Colonic mucosa (tissue), 4 donors: Measurements from ENCODE around the gene MBD2. TPM values are rescaled to one million over a fixed set of nuclear protein-coding genes. Genes with fewer than 3 reads are reported as not detected.

Experiments used
- DNase-seq: peaks from one replicate; pipeline ENCODE4 v3.0.0-alpha.2; 2020
- H3K27ac ChIP-seq: fragments of 200-600 bp; one replicate; pipeline ENCODE4 v1.8.0; 2021
- H3K27me3 ChIP-seq: fragments of 200-600 bp; one replicate; pipeline ENCODE4 v1.8.0; 2021
- H3K36me3 ChIP-seq: fragments of 200-600 bp; one replicate; pipeline ENCODE4 v1.8.0; 2021
- H3K4me1 ChIP-seq: fragments of 200-600 bp; one replicate; pipeline ENCODE4 v1.8.0; 2021; ENCODE audit warnings: mild to moderate bottlenecking
- H3K4me3 ChIP-seq: fragments of 200-600 bp; one replicate; pipeline ENCODE4 v1.8.0; 2021
- H3K9ac ChIP-seq, 2 donors: one replicate each; pipeline ENCODE4 v1.7.0; 2013; ENCODE audit warnings: control low read depth in 2 of 2, low read depth in 2 of 2, low read length in 2 of 2
- H3K9me3 ChIP-seq: fragments of 200-600 bp; one replicate; pipeline ENCODE4 v1.8.0; 2021
- intact Hi-C: fragments of 100-400 bp; cut with DNase I; formaldehyde crosslinking; loops from one replicate; pipeline ENCODE4 v1.14.1; 2022
- total RNA-seq, 2 donors: library from RNA; stranded (reverse); fragmentation: NEBNext Ultra II Directional in 1 of 2; extraction: Animal tissue kit (Norgen Biotek cat#: 25700) in 1 of 2; gene quantifications; one replicate each; pipeline ENCODE4 v1.2.1, GENCODE V29; 2021
- TF ChIP-seq, protein P1 (sequence below): fragments of 200-600 bp; IDR thresholded peaks from one replicate; pipeline ENCODE4 v1.8.0; 2022; ENCODE audit warnings: antibody characterized with exemption, mild to moderate bottlenecking
- donor health status: healthy.
- donor health status: DM: no; HTN: no; CAD: no.
- donor health status: DM: no; HTN: no; CAD: no.

Gene MBD2
- total RNA-seq, 2 donors from 2014 or later, result 110 to 138 TPM

DNA sequence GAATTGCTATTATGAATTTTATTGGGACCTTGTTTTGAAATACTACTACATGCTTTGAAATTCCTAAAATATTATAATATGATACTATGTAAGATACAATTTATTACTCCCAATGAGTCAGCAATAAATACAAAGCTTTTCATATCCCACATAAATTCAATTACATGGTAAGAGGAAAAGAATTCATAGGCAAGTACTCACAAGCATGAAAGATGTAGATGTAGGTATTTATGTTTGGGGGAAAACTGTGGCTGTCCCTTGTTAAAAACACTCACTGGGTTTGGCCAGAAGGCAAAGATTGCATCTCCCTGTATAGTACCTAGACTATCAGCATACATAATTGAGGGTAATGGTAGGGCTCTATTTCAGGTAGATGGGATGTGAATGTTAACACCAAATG lies 90.4 kb downstream of the MBD2 start:
- Histone ChIP-seq H3K4me1 (no peaks in the 10 kb centered on the region), H3K27ac (no peak overlapping the region), H3K27me3 (no peaks in the 10 kb centered on the region), H3K9ac (no peak overlapping the region), H3K9me3 (no peaks in the 10 kb centered on the region), H3K36me3 (no peaks in the 10 kb centered on the region), H3K4me3 (no peak overlapping the region)
- TF ChIP-seq, protein P1, sequence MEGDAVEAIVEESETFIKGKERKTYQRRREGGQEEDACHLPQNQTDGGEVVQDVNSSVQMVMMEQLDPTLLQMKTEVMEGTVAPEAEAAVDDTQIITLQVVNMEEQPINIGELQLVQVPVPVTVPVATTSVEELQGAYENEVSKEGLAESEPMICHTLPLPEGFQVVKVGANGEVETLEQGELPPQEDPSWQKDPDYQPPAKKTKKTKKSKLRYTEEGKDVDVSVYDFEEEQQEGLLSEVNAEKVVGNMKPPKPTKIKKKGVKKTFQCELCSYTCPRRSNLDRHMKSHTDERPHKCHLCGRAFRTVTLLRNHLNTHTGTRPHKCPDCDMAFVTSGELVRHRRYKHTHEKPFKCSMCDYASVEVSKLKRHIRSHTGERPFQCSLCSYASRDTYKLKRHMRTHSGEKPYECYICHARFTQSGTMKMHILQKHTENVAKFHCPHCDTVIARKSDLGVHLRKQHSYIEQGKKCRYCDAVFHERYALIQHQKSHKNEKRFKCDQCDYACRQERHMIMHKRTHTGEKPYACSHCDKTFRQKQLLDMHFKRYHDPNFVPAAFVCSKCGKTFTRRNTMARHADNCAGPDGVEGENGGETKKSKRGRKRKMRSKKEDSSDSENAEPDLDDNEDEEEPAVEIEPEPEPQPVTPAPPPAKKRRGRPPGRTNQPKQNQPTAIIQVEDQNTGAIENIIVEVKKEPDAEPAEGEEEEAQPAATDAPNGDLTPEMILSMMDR, result no peak
- DNase-seq, result no peak
- intact Hi-C loops, result no loop called here

DNA sequence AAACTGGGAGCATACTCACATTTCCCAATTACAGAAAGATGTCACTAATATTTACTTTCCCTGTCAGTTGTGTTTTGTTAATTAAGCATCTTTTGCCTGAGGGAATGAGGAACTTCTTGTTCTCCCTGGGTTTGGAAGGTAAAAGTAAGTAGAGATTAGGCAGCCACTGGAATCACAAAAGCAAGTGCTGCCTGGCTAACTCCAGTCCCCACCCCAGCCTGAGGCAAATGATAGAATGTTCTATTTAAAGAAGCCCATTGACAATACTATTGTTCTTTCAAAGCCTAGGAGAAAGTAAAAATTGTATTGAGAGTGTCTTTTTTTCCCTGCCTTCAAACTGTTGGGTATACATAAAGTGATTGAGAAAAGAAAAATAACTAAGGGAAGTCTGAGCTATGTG lies 93.8 kb downstream of the MBD2 start:
- intact Hi-C loops, result no loop called here
- DNase-seq, result no peak
- TF ChIP-seq, protein P1, result no peak
- Histone ChIP-seq H3K36me3 (no peaks in the 10 kb centered on the region), H3K4me3 (no peak overlapping the region), H3K9me3 (no peaks in the 10 kb centered on the region), H3K27me3 (no peaks in the 10 kb centered on the region), H3K9ac (no peak overlapping the region), H3K4me1 (no peaks in the 10 kb centered on the region), H3K27ac (no peak overlapping the region)

DNA sequence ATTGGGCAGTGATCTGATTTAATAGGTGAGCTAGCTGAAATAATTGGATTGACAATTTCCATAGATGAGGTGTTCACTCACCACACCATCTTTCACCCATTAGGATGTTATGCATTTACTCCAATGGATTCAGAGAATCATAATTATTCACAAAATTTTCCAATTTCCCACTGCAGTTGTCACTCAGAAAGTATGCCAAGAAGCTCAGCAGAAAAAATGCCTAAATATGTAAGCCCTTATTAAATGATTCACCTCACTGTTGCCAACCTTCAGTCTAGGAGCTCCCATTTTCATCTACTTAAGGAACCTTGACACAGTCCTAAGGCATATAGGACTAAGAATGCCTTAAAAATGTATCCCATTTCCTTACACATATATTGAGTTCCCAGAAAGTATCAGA lies 94.3 kb downstream of the MBD2 start:
- Histone ChIP-seq H3K4me1 (no peaks in the 10 kb centered on the region), H3K9ac (no peak overlapping the region), H3K27ac (no peak overlapping the region), H3K9me3 (no peaks in the 10 kb centered on the region), H3K4me3 (no peak overlapping the region), H3K36me3 (no peaks in the 10 kb centered on the region), H3K27me3 (no peaks in the 10 kb centered on the region)
- no peak for DNase-seq
- intact Hi-C loops, result no loop called here
- TF ChIP-seq, protein P1, result no peak

DNA sequence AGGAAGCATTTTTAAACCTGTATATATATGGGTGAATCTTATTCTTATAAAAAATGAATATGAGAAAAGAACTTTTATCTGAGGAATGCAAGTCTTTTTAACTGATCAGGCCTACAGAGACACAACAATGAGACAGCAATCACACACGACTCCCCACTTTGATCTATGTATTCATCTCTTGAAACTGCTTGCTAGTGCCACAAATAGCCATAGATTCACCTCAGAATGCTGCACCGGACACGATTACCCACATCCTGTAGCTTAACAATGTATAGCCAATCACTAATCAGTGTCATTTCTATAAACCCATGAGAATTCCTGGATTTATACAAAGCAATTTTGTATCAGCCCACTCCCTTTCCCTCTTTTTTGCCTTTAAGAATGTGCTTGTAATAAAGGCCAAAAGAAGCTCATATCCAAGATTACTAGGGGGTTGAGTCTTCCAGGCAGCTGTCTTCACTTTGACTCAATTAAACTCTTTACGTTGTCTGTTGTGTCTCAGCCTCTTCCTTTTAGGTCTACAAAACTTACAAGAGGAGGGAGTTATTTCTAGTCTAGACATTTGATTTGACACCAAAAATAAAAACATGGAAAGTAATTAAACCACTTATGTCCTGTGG lies 94.9 kb downstream of the MBD2 start:
- H3K36me3 ChIP-seq, result no peaks in the 10 kb centered on the region
- no peak overlapping the region for H3K9ac ChIP-seq
- no peak overlapping the region for H3K27ac ChIP-seq
- H3K4me3 ChIP-seq, result no peak overlapping the region
- H3K4me1 ChIP-seq, result no peaks in the 10 kb centered on the region
- DNase-seq, result no peak
- H3K9me3 ChIP-seq, result no peaks in the 10 kb centered on the region
- no peaks in the 10 kb centered on the region for H3K27me3 ChIP-seq
- intact Hi-C loops, result loop anchor here (5.0 kb wide), 1 partner anchor 562 kb away; no protein-coding TSS in a partner anchor
- TF ChIP-seq, protein P1, result no peak

DNA sequence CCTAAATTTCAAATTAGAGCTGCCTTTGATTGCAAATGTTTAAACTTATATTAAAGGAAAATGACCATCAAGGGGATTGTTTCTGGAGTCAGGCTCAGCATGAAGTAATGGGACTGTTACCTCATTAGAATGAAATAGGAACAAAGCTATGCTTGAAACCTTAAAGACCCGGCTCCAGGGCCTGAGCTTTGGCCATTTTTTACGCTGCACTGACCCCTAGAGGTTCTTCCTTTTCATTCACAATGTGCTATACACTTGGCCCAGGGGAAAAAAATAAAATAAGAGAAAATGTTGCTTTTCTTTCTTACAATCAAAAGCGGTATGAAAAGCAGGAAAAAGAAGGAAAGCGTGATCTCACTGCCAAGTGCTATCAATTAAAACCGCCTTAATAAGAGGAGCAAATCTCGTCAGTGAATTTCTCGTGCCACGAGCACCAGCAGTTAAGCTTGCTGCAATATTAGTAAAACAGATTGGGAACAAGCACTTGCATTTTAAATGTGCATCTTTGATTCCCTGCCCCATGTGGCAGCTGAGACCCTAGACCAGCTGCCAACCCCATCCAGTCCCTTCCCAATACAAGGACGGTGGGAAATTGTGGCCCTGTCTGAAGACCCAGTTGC lies 96.6 kb downstream of the MBD2 start:
- no peak overlapping the region for H3K27ac ChIP-seq
- H3K4me1 ChIP-seq, result no peaks in the 10 kb centered on the region
- TF ChIP-seq, protein P1, result no peak
- DNase-seq, result peak; percentile 31
- H3K4me3 ChIP-seq, result no peak overlapping the region
- no peaks in the 10 kb centered on the region for H3K27me3 ChIP-seq
- intact Hi-C loops, result loop anchor here (5.0 kb wide), 1 partner anchor 561 kb away; no protein-coding TSS in a partner anchor
- no peaks in the 10 kb centered on the region for H3K36me3 ChIP-seq
- no peak overlapping the region for H3K9ac ChIP-seq
- no peaks in the 10 kb centered on the region for H3K9me3 ChIP-seq
